ENCODE results near the gene ABCG5.

The ABCG5 gene

DNA sequence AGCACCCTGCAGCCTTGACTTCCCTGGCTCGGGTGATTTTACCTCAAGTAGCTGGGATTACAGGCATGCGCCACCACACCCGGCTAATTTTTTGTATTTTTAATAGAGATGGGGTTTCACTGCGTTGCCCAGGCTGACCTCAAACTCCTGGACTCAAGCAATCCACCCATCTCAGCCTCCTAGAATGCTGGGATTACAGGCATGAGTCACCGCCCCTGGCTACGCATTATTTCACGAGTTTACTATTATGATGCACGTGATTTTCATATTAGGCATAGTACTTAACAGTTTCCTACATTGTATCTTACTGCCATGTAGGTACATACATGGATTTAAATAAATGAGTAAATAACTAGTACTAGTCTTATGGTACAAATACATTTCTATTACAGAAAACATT lies 60.4 kb downstream of the ABCG5 start:
- Histone ChIP-seq H2AFZ (ENCODE audit: low read length) (no peak overlapping the region), H3K9ac (ENCODE audit: low read length) (no peak overlapping the region), H3K27me3 (ENCODE audit: insufficient read depth, low read length) (no peaks in the 10 kb centered on the region), H3K27ac (ENCODE audit: low read depth, low read length, poor library complexity, severe bottlenecking) (no peak overlapping the region), H4K20me1 (ENCODE audit: insufficient read depth, low read length) (no peaks in the 10 kb centered on the region), H3K9me2 (ENCODE audit: low read depth, low read length) (no peaks in the 10 kb centered on the region), H3K9me3 (ENCODE audit: low read length) (no peaks in the 10 kb centered on the region), H3K79me2 (ENCODE audit: insufficient read depth, low read length) (no peaks in the 10 kb centered on the region), H3K36me3 (ENCODE audit: insufficient read depth, low read length) (no peaks in the 10 kb centered on the region), H3K4me3 (ENCODE audit: low read depth, low read length, poor library complexity, severe bottlenecking) (no peak overlapping the region), H3K4me1 (ENCODE audit: insufficient read depth, low read length, severe bottlenecking) (peaks cover 7% of the 10 kb centered on the region), H3K4me2 (ENCODE audit: low read length) (no peak overlapping the region), H3F3A (ENCODE audit: insufficient read depth, low read length) (no peaks in the 10 kb centered on the region)
- TF ChIP-seq, protein P1, sequence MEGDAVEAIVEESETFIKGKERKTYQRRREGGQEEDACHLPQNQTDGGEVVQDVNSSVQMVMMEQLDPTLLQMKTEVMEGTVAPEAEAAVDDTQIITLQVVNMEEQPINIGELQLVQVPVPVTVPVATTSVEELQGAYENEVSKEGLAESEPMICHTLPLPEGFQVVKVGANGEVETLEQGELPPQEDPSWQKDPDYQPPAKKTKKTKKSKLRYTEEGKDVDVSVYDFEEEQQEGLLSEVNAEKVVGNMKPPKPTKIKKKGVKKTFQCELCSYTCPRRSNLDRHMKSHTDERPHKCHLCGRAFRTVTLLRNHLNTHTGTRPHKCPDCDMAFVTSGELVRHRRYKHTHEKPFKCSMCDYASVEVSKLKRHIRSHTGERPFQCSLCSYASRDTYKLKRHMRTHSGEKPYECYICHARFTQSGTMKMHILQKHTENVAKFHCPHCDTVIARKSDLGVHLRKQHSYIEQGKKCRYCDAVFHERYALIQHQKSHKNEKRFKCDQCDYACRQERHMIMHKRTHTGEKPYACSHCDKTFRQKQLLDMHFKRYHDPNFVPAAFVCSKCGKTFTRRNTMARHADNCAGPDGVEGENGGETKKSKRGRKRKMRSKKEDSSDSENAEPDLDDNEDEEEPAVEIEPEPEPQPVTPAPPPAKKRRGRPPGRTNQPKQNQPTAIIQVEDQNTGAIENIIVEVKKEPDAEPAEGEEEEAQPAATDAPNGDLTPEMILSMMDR (IDR thresholded peaks at IDR 0.05; ENCODE audit: low read length): no peak
- no peak for TF ChIP-seq EZH2 (IDR thresholded peaks at IDR 0.05; ENCODE audit: borderline replicate concordance, low read length)

DNA sequence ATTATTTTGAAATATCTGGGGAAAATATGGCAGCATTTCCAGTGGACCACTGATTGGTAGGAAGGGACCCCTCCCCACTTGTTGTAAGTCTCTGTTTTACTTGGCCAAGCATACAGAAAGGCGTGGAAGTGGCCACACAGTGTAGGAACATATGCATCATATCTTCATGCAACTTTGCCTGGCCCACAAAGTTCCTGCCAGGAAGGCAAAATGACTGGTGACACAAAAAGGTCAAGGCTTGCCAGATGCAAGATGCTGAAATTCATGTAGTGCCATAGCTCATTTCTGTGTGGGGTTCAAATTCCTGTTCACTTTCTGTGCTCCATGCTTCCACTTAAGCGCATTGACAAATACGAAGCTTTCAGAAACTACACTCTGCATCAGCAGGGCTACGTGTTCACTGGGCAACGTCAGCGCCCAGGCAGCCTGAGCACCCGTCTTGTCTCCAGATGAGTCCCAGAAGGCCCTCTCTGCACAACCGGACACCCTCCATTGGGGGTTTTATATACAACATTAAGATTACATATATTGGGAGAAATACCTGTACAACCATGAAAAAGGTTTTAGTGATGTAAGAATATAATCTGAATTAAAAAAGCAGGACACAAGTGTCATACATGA lies 61.2 kb downstream of the ABCG5 start:
- Histone ChIP-seq H3F3A (ENCODE audit: insufficient read depth, low read length) (no peaks in the 10 kb centered on the region), H3K4me1 (ENCODE audit: insufficient read depth, low read length, severe bottlenecking) (peaks cover 7% of the 10 kb centered on the region), H4K20me1 (ENCODE audit: insufficient read depth, low read length) (no peaks in the 10 kb centered on the region), H3K9me2 (ENCODE audit: low read depth, low read length) (no peaks in the 10 kb centered on the region), H3K27me3 (ENCODE audit: insufficient read depth, low read length) (no peaks in the 10 kb centered on the region), H3K4me3 (ENCODE audit: low read depth, low read length, poor library complexity, severe bottlenecking) (no peak overlapping the region), H3K9me3 (ENCODE audit: low read length) (no peaks in the 10 kb centered on the region), H2AFZ (ENCODE audit: low read length) (no peak overlapping the region), H3K79me2 (ENCODE audit: insufficient read depth, low read length) (no peaks in the 10 kb centered on the region), H3K27ac (ENCODE audit: low read depth, low read length, poor library complexity, severe bottlenecking) (no peak overlapping the region), H3K4me2 (ENCODE audit: low read length) (no peak overlapping the region), H3K36me3 (ENCODE audit: insufficient read depth, low read length) (no peaks in the 10 kb centered on the region), H3K9ac (ENCODE audit: low read length) (no peak overlapping the region)
- TF ChIP-seq EZH2 (IDR thresholded peaks at IDR 0.05; ENCODE audit: borderline replicate concordance, low read length): no peak
- TF ChIP-seq, protein P1 (IDR thresholded peaks at IDR 0.05; ENCODE audit: low read length): no peak

DNA sequence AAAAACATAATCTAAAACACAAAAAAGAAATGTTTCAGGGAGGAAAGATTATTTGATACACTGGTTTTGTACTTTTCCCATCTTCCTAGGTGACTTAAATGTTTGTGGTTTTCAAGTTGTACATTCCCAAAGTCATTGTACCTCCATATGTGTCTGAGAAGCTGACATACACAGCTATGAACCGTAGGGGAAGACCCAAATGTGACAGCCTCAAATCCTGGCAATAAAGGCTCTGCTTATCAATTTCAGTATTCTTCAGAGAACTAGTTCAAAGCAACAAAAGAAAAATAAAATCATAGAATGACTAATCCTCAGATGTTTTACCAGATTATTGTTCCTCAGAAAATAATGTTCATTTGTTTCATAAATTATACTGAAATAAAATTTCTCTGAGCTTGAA lies 62.3 kb downstream of the ABCG5 start:
- H3K9ac ChIP-seq (ENCODE audit: low read length): no peak overlapping the region

More for the DNA sequence above, 62.3 kb downstream of the ABCG5 start:
- Histone ChIP-seq H3K4me2 (ENCODE audit: low read length) (no peak overlapping the region), H3K9me2 (ENCODE audit: low read depth, low read length) (no peaks in the 10 kb centered on the region), H3K4me1 (ENCODE audit: insufficient read depth, low read length, severe bottlenecking) (peaks cover 7% of the 10 kb centered on the region), H3K27me3 (ENCODE audit: insufficient read depth, low read length) (no peaks in the 10 kb centered on the region), H3K27ac (ENCODE audit: low read depth, low read length, poor library complexity, severe bottlenecking) (no peak overlapping the region), H3K4me3 (ENCODE audit: low read depth, low read length, poor library complexity, severe bottlenecking) (no peak overlapping the region), H3K9me3 (ENCODE audit: low read length) (no peaks in the 10 kb centered on the region), H4K20me1 (ENCODE audit: insufficient read depth, low read length) (no peaks in the 10 kb centered on the region), H2AFZ (ENCODE audit: low read length) (no peak overlapping the region), H3F3A (ENCODE audit: insufficient read depth, low read length) (no peaks in the 10 kb centered on the region), H3K36me3 (ENCODE audit: insufficient read depth, low read length) (no peaks in the 10 kb centered on the region), H3K79me2 (ENCODE audit: insufficient read depth, low read length) (no peaks in the 10 kb centered on the region)
- no peak for TF ChIP-seq EZH2 (IDR thresholded peaks at IDR 0.05; ENCODE audit: borderline replicate concordance, low read length)
- TF ChIP-seq, protein P1 (IDR thresholded peaks at IDR 0.05; ENCODE audit: low read length): no peak
